SK-N-SH (cell line): ENCODE results near the gene APOC3. TPM values are rescaled to one million over a fixed set of nuclear protein-coding genes. Genes with fewer than 3 reads are reported as not detected.

Source experiments
- CTCF ChIA-PET: fragments of 300-600, 350-600 bp; formaldehyde crosslinking; extraction: SDS; loops from one replicate; lab custom pipeline; 2021; lab: Yijun Ruan, JAX
- POLR2A ChIA-PET: fragments of 350-600 bp; sonication (Branson Sonifier 250); formaldehyde crosslinking; extraction: SDS; loops from one replicate; lab custom pipeline; 2020; ENCODE audit warnings: antibody characterized with exemption, inconsistent platforms; lab: Yijun Ruan, JAX
- DNase-seq: peaks from one replicate; pipeline ENCODE4 v3.0.0; 2012
- H2AFZ ChIP-seq: fragments of 200-600 bp; sonication (generic); 2 replicates; pipeline ENCODE4 v1.8.1; 2016; ENCODE audit warnings: antibody characterized with exemption, mild to moderate bottlenecking, low read depth
- H3F3A ChIP-seq: fragments of 200-600 bp; sonication (generic); replicated peaks from 2 replicates; pipeline ENCODE3; 2016; ENCODE audit warnings: antibody characterized with exemption, mild to moderate bottlenecking; ENCODE audit not compliant: insufficient read depth
- H3K27ac ChIP-seq, 2 experiments: fragments of 200-500 bp in 1 of 2; fragments of 200-600 bp in 1 of 2; sonication (Bioruptor generic) in 1 of 2; sonication (generic), shearing (Covaris generic) in 1 of 2; 2 replicates each; pipeline versions ENCODE4 v1.5.1 to v1.6.1; 2014 to 2016; ENCODE audit warnings: low read depth in 2 of 2, inconsistent platforms in 1 of 2, low read length in 1 of 2, mild to moderate bottlenecking in 1 of 2, mixed read lengths in 1 of 2
- H3K27me3 ChIP-seq: fragments of 200-600 bp; sonication (generic), shearing (Covaris generic); 2 replicates; pipeline ENCODE4 v1.6.1; 2016; ENCODE audit warnings: mixed run types; ENCODE audit not compliant: insufficient read depth
- H3K36me3 ChIP-seq, 2 experiments: fragments of 200-500 bp in 1 of 2; fragments of 200-600 bp in 1 of 2; sonication (Bioruptor generic) in 1 of 2; sonication (generic) in 1 of 2; replicated peaks in 1 of 2; 2 replicates each; pipeline versions ENCODE3 to v1.5.1; 2014 to 2016; ENCODE audit warnings: low read length in 1 of 2, mild to moderate bottlenecking in 1 of 2; ENCODE audit not compliant: insufficient read depth in 2 of 2, control insufficient read depth in 1 of 2
- H3K4me1 ChIP-seq, 2 experiments: fragments of 200-500 bp in 1 of 2; fragments of 200-600 bp in 1 of 2; sonication (Bioruptor generic) in 1 of 2; sonication (generic), shearing (Covaris generic) in 1 of 2; 2 replicates each; pipeline versions ENCODE4 v1.5.1 to v1.6.1; 2014 to 2016; ENCODE audit warnings: low read depth in 1 of 2, low read length in 1 of 2, mixed run types in 1 of 2; ENCODE audit not compliant: insufficient read depth in 2 of 2, control insufficient read depth in 1 of 2
- H3K4me2 ChIP-seq: fragments of 200-600 bp; sonication (generic), shearing (Covaris generic); 2 replicates; pipeline ENCODE4 v1.6.1; 2017; ENCODE audit warnings: mixed run types
- H3K4me3 ChIP-seq, 2 experiments: fragments of 200-500 bp in 1 of 2; fragments of 200-600 bp in 1 of 2; sonication (Bioruptor generic) in 1 of 2; sonication (generic), shearing (Covaris generic) in 1 of 2; 2 replicates each; pipeline versions ENCODE4 v1.5.1 to v1.8.1; 2014 to 2016; ENCODE audit warnings: low read depth in 2 of 2, inconsistent platforms in 1 of 2, low read length in 1 of 2, mild to moderate bottlenecking in 1 of 2, mixed read lengths in 1 of 2, moderate library complexity in 1 of 2
- H3K79me2 ChIP-seq: fragments of 200-600 bp; sonication (generic); 2 replicates; pipeline ENCODE4 v1.8.1; 2017; ENCODE audit warnings: mild to moderate bottlenecking; ENCODE audit not compliant: insufficient read depth
- H3K9ac ChIP-seq: fragments of 200-600 bp; sonication (generic); 2 replicates; pipeline ENCODE4 v1.6.1; 2017; ENCODE audit warnings: mixed run types
- H3K9me2 ChIP-seq: fragments of 200-600 bp; sonication (generic); 2 replicates; pipeline ENCODE4 v1.6.1; 2017; ENCODE audit warnings: mixed run types
- H3K9me3 ChIP-seq: fragments of 200-600 bp; sonication (generic); 2 replicates; pipeline ENCODE4 v1.6.1; 2017; ENCODE audit warnings: mixed run types, mild to moderate bottlenecking, moderate library complexity
- H4K20me1 ChIP-seq: fragments of 200-600 bp; sonication (generic); 2 replicates; pipeline ENCODE4 v1.6.1; 2017; ENCODE audit warnings: mild to moderate bottlenecking, mixed run types; ENCODE audit not compliant: insufficient read depth
- ELF1 ChIP-seq: IDR thresholded peaks from 2 replicates; pipeline ENCODE4 v1.4.0; 2012
- EP300 ChIP-seq, 2 experiments: IDR thresholded peaks; 2 replicates each; pipeline versions ENCODE4 v1.4.0 to v1.6.1; 2012; ENCODE audit warnings: borderline replicate concordance in 1 of 2, low read depth in 1 of 2, low read length in 1 of 2
- FOSL2 ChIP-seq: IDR thresholded peaks from 2 replicates; pipeline ENCODE4 v1.4.0; 2012; ENCODE audit warnings: low read depth, mild to moderate bottlenecking, moderate library complexity, borderline replicate concordance
- FOXM1 ChIP-seq: IDR thresholded peaks from 2 replicates; pipeline ENCODE4 v1.4.0; 2012; ENCODE audit warnings: low read depth, mild to moderate bottlenecking
- MEF2A ChIP-seq: IDR thresholded peaks from 2 replicates; pipeline ENCODE4 v1.4.0; 2012; ENCODE audit warnings: low read depth, borderline replicate concordance
- NFIC ChIP-seq: IDR thresholded peaks from 2 replicates; pipeline ENCODE4 v1.4.0; 2012; ENCODE audit warnings: borderline replicate concordance
- NRF1 ChIP-seq: IDR thresholded peaks from 2 replicates; pipeline ENCODE4 v1.6.1; 2012; ENCODE audit warnings: low read depth, mild to moderate bottlenecking, low read length
- RCOR1 ChIP-seq: fragments of 150-350 bp; IDR thresholded peaks from 2 replicates; pipeline ENCODE4 v1.6.1; 2017; ENCODE audit warnings: antibody characterized with exemption, low read length
- TAF1 ChIP-seq: IDR thresholded peaks from 2 replicates; pipeline ENCODE4 v1.6.1; 2012; ENCODE audit warnings: low read depth, mild to moderate bottlenecking, low read length, moderate library complexity, borderline replicate concordance
- TCF12 ChIP-seq: IDR thresholded peaks from 2 replicates; pipeline ENCODE4 v1.4.0; 2012
- WGBS: methylation state at CpG from one replicate; pipeline ENCODE4 v1.1.6; 2017; ENCODE audit warnings: low lambda C conversion rate; 5-methylcytosine and 5-hydroxymethylcytosine counted together
- polyA plus RNA-seq, 3 experiments: library from polyadenylated mRNA; depleted of rRNA; stranded (reverse); fragments of >200 nt; gene quantifications; 2 replicates each; pipeline ENCODE4 v1.2.3, GENCODE V29; 2012
- TF ChIP-seq, protein P1 (sequence below): IDR thresholded peaks from 2 replicates; pipeline ENCODE4; 2012
- TF ChIP-seq, protein P2 (sequence below): fragments of 200-600 bp; sonication (generic); IDR thresholded peaks from 2 replicates; pipeline ENCODE4 v1.6.1; 2017; ENCODE audit warnings: antibody characterized with exemption, mild to moderate bottlenecking, moderate library complexity
- TF ChIP-seq, protein P3 (sequence below): fragments of 150-350 bp; IDR thresholded peaks from 2 replicates; pipeline ENCODE4 v1.6.1; 2017; ENCODE audit warnings: antibody characterized with exemption, low read length, low read depth, borderline replicate concordance
- TF ChIP-seq, protein P4 (sequence below): fragments of 150-350 bp; IDR thresholded peaks from 2 replicates; pipeline ENCODE4 v1.6.1; 2016; ENCODE audit warnings: mild to moderate bottlenecking, low read depth, low read length

APOC3 gene
- polyA plus RNA-seq, 1 of the 3 experiments (the other 2 are of a cell fraction) = not detected

DNA sequence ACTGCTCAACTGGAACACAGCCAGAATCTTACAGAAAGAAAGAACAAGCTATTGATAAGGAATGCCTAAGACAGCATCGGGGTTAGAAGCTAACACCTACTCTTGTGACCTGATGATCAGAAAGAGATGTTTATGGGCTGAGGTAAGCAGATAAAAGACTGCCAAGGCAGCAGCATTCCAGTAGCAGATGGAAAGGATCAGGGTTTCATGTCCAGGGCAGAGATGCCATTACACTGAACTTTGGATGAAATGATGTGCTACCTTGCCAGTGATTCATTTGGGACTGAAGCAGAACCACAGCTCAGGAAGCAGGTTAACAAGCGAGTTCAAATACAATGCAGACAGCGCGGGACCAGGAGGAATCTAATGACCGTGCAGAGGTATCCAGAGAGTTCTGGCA lies 34.8 kb downstream of the APOC3 start:
- CTCF ChIA-PET = interaction anchor here (1.3 to 3.7 kb wide), 5 partner anchors 15 to 363 kb away, joined by 3 to 20 read pairs (median 9); partner anchors contain the start of gene APOA5
- WGBS = 93% methylated on average over 5 of the region's 5 CpGs
- Histone ChIP-seq H3K4me3 (no peak overlapping the region), H2AFZ (no peak overlapping the region), H3F3A (peaks cover 16% of the 10 kb centered on the region), H3K27ac (no peak overlapping the region), H3K27me3 (no peaks in the 10 kb centered on the region), H3K4me2 (no peak overlapping the region), H3K36me3 (peaks cover 31 to 50% of the 10 kb centered on the region in 2 experiments), H3K79me2 (no peaks in the 10 kb centered on the region), H4K20me1 (no peaks in the 10 kb centered on the region), H3K9me2 (no peaks in the 10 kb centered on the region), H3K9me3 (no peaks in the 10 kb centered on the region), H3K4me1 (peaks cover 19 to 21% of the 10 kb centered on the region in 2 experiments), H3K9ac (no peak overlapping the region)
- POLR2A ChIA-PET = no interaction called here
- no peak for DNase-seq
- TF ChIP-seq TCF12 (peak; percentile 61), NFIC (0 out of 2 replicates have a peak, but pooled peaks have one; percentile 15), FOXM1 (no peak), FOSL2 (peak; percentile 32; the same call in 1 of the 2 replicates)
- TF ChIP-seq, protein P1, sequence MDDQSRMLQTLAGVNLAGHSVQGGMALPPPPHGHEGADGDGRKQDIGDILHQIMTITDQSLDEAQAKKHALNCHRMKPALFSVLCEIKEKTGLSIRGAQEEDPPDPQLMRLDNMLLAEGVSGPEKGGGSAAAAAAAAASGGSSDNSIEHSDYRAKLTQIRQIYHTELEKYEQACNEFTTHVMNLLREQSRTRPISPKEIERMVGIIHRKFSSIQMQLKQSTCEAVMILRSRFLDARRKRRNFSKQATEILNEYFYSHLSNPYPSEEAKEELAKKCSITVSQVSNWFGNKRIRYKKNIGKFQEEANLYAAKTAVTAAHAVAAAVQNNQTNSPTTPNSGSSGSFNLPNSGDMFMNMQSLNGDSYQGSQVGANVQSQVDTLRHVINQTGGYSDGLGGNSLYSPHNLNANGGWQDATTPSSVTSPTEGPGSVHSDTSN = 0 out of 2 replicates have a peak, but pooled peaks have one; percentile 9

DNA sequence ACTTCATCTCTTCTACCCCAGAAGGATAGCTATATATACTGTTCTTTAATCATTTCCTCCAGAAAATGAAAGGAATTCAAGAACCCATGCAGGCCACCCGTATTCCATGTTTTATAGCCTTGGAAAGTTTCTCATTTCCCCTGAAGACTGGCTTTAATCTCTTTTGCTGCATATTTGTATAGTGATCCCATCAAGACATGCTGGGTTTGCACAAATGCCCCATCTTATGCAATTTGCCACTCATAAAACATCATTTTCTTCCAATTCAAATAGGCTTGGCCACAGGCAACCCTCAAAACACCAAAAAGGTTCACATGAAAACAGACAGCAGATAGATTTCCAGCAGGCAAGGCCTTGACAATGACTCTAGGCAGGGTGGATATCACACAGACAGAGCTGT lies 36.0 kb downstream of the APOC3 start:
- H3K9me2 ChIP-seq = no peaks in the 10 kb centered on the region
- no peaks in the 10 kb centered on the region for H3K27me3 ChIP-seq
- no peaks in the 10 kb centered on the region for H4K20me1 ChIP-seq
- H3K79me2 ChIP-seq = no peaks in the 10 kb centered on the region
- peaks cover 16% of the 10 kb centered on the region for H3F3A ChIP-seq
- DNase-seq = no peak
- no peak overlapping the region for H3K4me2 ChIP-seq
- ChIA-PET POLR2A (no interaction called here), CTCF (interaction anchor here (1.3 to 3.7 kb wide), 3 partner anchors 14 to 362 kb away, joined by 3 to 20 read pairs (median 9); partner anchors contain the start of gene APOA5)
- WGBS = 77% methylated on average over 1 of the region's 1 CpG
- H3K9ac ChIP-seq = no peak overlapping the region
- no peak overlapping the region for H2AFZ ChIP-seq
- TF ChIP-seq TAF1 = no peak
- no peak for TF ChIP-seq EP300 (IDR thresholded peaks at IDR 0.05; ENCODE audit: borderline replicate concordance in 1 of 2, low read depth in 1 of 2, low read length in 1 of 2)
- H3K4me1 ChIP-seq = peaks cover 20 to 22% of the 10 kb centered on the region in 2 experiments
- no peak overlapping the region for H3K4me3 ChIP-seq
- no peak overlapping the region for H3K27ac ChIP-seq
- no peaks in the 10 kb centered on the region for H3K9me3 ChIP-seq
- H3K36me3 ChIP-seq = peaks cover 30 to 54% of the 10 kb centered on the region in 2 experiments

DNA sequence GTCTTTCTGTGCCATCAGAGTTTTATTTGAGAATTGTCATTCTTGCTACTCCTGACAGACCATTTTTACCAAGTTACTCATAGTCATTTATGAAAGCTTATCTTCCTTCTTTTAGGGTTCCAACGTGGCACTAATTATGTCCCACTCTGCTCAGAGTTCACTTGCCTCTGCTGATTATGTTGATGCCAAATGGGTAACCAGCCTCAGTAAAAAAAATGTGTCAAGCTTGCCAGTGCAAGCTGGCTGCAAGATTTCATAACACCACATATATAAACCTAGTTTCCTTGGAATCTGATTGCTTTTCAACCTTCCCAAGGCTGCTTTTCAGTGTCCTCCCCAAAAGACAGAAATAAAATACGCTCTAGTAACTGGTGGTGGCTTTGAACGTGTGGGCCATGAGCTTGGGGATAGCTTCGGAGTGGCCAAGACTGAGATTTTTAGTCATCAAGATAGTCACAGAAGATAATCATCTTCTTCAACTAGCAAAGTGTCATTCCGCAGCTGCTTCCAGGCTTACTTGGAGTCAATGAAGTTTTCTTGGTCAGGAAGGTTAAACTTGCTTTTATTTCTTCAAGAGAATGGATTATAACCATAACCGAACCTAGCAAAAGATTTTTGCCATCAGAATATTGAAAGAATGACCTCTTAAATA lies 37.2 kb downstream of the APOC3 start:
- ChIA-PET CTCF (interaction anchor here (0.8 to 3.7 kb wide), 6 partner anchors 13 to 239 kb away, joined by 3 to 20 read pairs (median 6); partner anchors contain the start of gene APOA5), POLR2A (no interaction called here)
- Histone ChIP-seq H3F3A (peaks cover 8% of the 10 kb centered on the region), H3K4me2 (no peak overlapping the region), H3K4me3 (no peak overlapping the region), H3K9me3 (no peaks in the 10 kb centered on the region), H3K27ac (no peak overlapping the region), H2AFZ (no peak overlapping the region), H4K20me1 (no peaks in the 10 kb centered on the region), H3K9ac (no peak overlapping the region), H3K4me1 (peaks cover 12 to 16% of the 10 kb centered on the region in 2 experiments), H3K79me2 (no peaks in the 10 kb centered on the region), H3K9me2 (no peaks in the 10 kb centered on the region), H3K27me3 (no peaks in the 10 kb centered on the region), H3K36me3 (peaks cover 26 to 46% of the 10 kb centered on the region in 2 experiments)
- 88% methylated on average over 6 of the region's 6 CpGs for WGBS
- DNase-seq = no peak
- TF ChIP-seq ELF1 (no peak), MEF2A (no peak), RCOR1 (no peak), TAF1 (no peak), NRF1 (no peak)
- TF ChIP-seq, protein P2, sequence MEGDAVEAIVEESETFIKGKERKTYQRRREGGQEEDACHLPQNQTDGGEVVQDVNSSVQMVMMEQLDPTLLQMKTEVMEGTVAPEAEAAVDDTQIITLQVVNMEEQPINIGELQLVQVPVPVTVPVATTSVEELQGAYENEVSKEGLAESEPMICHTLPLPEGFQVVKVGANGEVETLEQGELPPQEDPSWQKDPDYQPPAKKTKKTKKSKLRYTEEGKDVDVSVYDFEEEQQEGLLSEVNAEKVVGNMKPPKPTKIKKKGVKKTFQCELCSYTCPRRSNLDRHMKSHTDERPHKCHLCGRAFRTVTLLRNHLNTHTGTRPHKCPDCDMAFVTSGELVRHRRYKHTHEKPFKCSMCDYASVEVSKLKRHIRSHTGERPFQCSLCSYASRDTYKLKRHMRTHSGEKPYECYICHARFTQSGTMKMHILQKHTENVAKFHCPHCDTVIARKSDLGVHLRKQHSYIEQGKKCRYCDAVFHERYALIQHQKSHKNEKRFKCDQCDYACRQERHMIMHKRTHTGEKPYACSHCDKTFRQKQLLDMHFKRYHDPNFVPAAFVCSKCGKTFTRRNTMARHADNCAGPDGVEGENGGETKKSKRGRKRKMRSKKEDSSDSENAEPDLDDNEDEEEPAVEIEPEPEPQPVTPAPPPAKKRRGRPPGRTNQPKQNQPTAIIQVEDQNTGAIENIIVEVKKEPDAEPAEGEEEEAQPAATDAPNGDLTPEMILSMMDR = no peak
- TF ChIP-seq, protein P1 = no peak
- TF ChIP-seq, protein P3, sequence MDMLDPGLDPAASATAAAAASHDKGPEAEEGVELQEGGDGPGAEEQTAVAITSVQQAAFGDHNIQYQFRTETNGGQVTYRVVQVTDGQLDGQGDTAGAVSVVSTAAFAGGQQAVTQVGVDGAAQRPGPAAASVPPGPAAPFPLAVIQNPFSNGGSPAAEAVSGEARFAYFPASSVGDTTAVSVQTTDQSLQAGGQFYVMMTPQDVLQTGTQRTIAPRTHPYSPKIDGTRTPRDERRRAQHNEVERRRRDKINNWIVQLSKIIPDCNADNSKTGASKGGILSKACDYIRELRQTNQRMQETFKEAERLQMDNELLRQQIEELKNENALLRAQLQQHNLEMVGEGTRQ = no peak
- TF ChIP-seq, protein P4, sequence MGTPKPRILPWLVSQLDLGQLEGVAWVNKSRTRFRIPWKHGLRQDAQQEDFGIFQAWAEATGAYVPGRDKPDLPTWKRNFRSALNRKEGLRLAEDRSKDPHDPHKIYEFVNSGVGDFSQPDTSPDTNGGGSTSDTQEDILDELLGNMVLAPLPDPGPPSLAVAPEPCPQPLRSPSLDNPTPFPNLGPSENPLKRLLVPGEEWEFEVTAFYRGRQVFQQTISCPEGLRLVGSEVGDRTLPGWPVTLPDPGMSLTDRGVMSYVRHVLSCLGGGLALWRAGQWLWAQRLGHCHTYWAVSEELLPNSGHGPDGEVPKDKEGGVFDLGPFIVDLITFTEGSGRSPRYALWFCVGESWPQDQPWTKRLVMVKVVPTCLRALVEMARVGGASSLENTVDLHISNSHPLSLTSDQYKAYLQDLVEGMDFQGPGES = no peak
